Activated CD8-positive, alpha-beta T cell treated with anti-CD3 and anti-CD28 coated beads, Interleukin-2, amount 10 ng/mL, durations not matched to agents 7 days and 5 days (primary cell): ENCODE data around the gene FGF7. TPM values are rescaled to one million over a fixed set of nuclear protein-coding genes. Genes with fewer than 3 reads are reported as not detected.
"Not testable (repeated sequence)": the region's sequence is repeated elsewhere in the genome, so short reads cannot be mapped to it uniquely, and the experiment has no call there.

ENCODE experiments used
- ATAC-seq: fragments of 150-1000 bp; cut with Tn5 transposase; one replicate; pipeline ENCODE4 v1.10.0; 2021; ENCODE audit warnings: moderate library complexity
- CTCF ChIA-PET: fragments of 350-600 bp; sonication (Branson Sonifier 250); formaldehyde crosslinking; loops from one replicate; lab custom pipeline; 2021; ENCODE audit warnings: antibody characterized with exemption; lab: Charles Lee
- POLR2A ChIA-PET: fragments of 350-600 bp; sonication (Branson Sonifier 250); formaldehyde crosslinking; loops from one replicate; lab custom pipeline; 2021; ENCODE audit warnings: antibody characterized with exemption; lab: Charles Lee
- DNase-seq: peaks from one replicate; pipeline ENCODE4 v3.0.0-alpha.2; 2020
- H3K27ac Mint-ChIP-seq: one replicate; pipeline ENCODE4 v1.8.0; 2021; ENCODE audit warnings: mild to moderate bottlenecking, mixed read lengths
- H3K27me3 Mint-ChIP-seq: one replicate; pipeline ENCODE4 v1.8.0; 2021; ENCODE audit warnings: low read depth, mixed read lengths
- H3K36me3 Mint-ChIP-seq: one replicate; pipeline ENCODE4 v1.8.0; 2021; ENCODE audit warnings: low read depth, mixed read lengths
- H3K4me1 Mint-ChIP-seq: one replicate; pipeline ENCODE4 v1.8.0; 2021; ENCODE audit warnings: low read depth, mixed read lengths
- H3K4me3 Mint-ChIP-seq: one replicate; pipeline ENCODE4 v1.8.0; 2021; ENCODE audit warnings: mild to moderate bottlenecking, mixed read lengths
- H3K9me3 Mint-ChIP-seq: one replicate; pipeline ENCODE4 v1.8.0; 2022; ENCODE audit warnings: mixed read lengths; ENCODE audit not compliant: insufficient read depth
- total RNA-seq, 2 experiments: library from RNA; stranded (reverse); gene quantifications; one replicate each; pipeline ENCODE4 v1.2.3, GENCODE V29; 2021

The FGF7 gene
- total RNA-seq, 2 experiments from 2014 or later: 0.11 TPM; not detected in 1

GRCh38 chr15:49471733-49472132, 48.7 kb downstream of the FGF7 start:
- DNase-seq: no peak
- peaks cover 7% of the 10 kb centered on the region for H3K4me1 Mint-ChIP-seq
- peaks cover 8% of the 10 kb centered on the region for H3K27me3 Mint-ChIP-seq
- no peaks in the 10 kb centered on the region for H3K36me3 Mint-ChIP-seq
- H3K27ac Mint-ChIP-seq: no peak overlapping the region
- ATAC-seq: no peak
- ChIA-PET CTCF (interaction anchor here (0.7 to 2.4 kb wide), 15 partner anchors 9 to 844 kb away, joined by 3 to 10 read pairs (median 4); partner anchors contain the start of genes FGF7 and SECISBP2L), POLR2A (no interaction called here)
- H3K4me3 Mint-ChIP-seq: no peak overlapping the region
- H3K9me3 Mint-ChIP-seq: no peaks in the 10 kb centered on the region

GRCh38 chr15:49472338-49472737, 49.3 kb downstream of the FGF7 start:
- no peak for DNase-seq
- H3K4me1 Mint-ChIP-seq: peaks cover 2% of the 10 kb centered on the region
- no peaks in the 10 kb centered on the region for H3K9me3 Mint-ChIP-seq
- ChIA-PET CTCF (interaction anchor here (0.7 to 2.4 kb wide), 12 partner anchors 10 to 843 kb away, joined by 3 to 10 read pairs (median 4); partner anchors contain the start of genes FGF7 and SECISBP2L), POLR2A (no interaction called here)
- H3K27me3 Mint-ChIP-seq: peaks cover 8% of the 10 kb centered on the region
- no peak overlapping the region for H3K27ac Mint-ChIP-seq
- no peaks in the 10 kb centered on the region for H3K36me3 Mint-ChIP-seq
- no peak overlapping the region for H3K4me3 Mint-ChIP-seq
- ATAC-seq: no peak

GRCh38 chr15:49473031-49473430, 50.0 kb downstream of the FGF7 start:
- Mint-ChIP-seq H3K4me3 (no peak overlapping the region), H3K27me3 (peaks cover 8% of the 10 kb centered on the region), H3K36me3 (no peaks in the 10 kb centered on the region), H3K27ac (no peak overlapping the region), H3K9me3 (no peaks in the 10 kb centered on the region), H3K4me1 (peaks cover 2% of the 10 kb centered on the region)
- ChIA-PET POLR2A (no interaction called here), CTCF (no interaction called here)
- no peak for DNase-seq
- no peak for ATAC-seq

DNA sequence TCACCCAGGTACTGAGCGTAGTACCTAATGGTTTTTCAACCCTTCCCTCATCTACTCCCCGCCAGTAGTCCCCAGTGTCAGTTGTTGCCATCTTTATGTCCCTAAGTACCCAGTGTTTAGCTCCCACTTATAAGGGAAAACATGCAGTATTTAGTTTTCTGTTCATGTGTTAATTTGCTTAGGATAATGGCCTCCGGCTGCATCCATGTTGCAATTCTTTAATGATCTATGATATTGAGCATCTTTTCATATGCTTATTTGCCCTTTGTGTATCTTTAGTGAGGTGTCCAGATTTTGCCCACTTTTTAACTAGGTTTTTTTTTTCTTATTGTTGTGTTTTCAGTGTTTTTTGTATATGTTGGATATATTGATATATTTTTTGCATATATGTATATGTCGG, 55.0 kb downstream of the FGF7 start:
- H3K36me3 Mint-ChIP-seq, H3K9me3 Mint-ChIP-seq, H3K4me3 Mint-ChIP-seq, POLR2A ChIA-PET, ATAC-seq, H3K27ac Mint-ChIP-seq, H3K27me3 Mint-ChIP-seq, DNase-seq, CTCF ChIA-PET, H3K4me1 Mint-ChIP-seq: not testable (repeated sequence)

DNA sequence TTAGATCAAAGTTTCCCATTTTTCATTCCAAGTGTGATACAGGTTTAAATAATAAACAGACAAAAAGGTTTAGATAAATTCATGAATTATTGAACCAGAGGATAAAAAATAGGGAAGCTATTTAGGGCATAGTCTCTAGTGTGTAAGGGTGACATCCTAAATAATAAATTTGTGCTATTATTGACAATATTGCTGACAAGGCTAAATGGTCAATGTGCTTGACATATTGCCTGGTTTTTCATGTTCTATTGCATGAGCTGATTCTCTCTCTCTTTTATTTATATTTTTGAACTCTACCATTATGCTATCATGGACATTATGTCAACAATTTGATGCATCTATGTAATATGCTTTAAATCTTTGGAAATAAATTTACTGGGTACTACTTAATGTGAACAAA, 55.9 kb downstream of the FGF7 start:
- H3K4me3 Mint-ChIP-seq, H3K27me3 Mint-ChIP-seq, H3K27ac Mint-ChIP-seq, H3K9me3 Mint-ChIP-seq, H3K4me1 Mint-ChIP-seq, DNase-seq, ATAC-seq, H3K36me3 Mint-ChIP-seq, CTCF ChIA-PET, POLR2A ChIA-PET: not testable (repeated sequence)

DNA sequence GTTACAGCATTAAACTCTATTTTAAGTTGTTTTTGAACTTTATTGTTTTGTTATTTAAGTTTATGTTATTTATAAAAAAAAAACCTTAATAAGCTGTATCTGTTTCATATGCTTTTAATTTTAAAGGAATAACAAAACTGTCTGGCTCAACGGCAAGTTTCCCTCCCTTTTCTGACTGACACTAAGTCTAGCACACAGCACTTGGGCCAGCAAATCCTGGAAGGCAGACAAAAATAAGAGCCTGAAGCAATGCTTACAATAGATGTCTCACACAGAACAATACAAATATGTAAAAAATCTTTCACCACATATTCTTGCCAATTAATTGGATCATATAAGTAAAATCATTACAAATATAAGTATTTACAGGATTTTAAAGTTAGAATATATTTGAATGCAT, 62.4 kb downstream of the FGF7 start:
- H3K4me3 Mint-ChIP-seq, POLR2A ChIA-PET, H3K27ac Mint-ChIP-seq, CTCF ChIA-PET, H3K4me1 Mint-ChIP-seq, H3K9me3 Mint-ChIP-seq, H3K27me3 Mint-ChIP-seq, ATAC-seq, DNase-seq, H3K36me3 Mint-ChIP-seq: not testable (repeated sequence)

GRCh38 chr15:49490966-49491365, 67.9 kb downstream of the FGF7 start:
- no peak for DNase-seq
- Mint-ChIP-seq H3K9me3 (no peaks in the 10 kb centered on the region), H3K4me3 (no peak overlapping the region), H3K36me3 (no peaks in the 10 kb centered on the region), H3K4me1 (no peaks in the 10 kb centered on the region), H3K27ac (no peak overlapping the region), H3K27me3 (peaks cover 2% of the 10 kb centered on the region)
- no peak for ATAC-seq
- ChIA-PET CTCF (no interaction called here), POLR2A (no interaction called here)

GRCh38 chr15:49492151-49492550, 69.1 kb downstream of the FGF7 start:
- ATAC-seq (no peak), DNase-seq (no peak)
- ChIA-PET POLR2A (no interaction called here), CTCF (no interaction called here)
- Mint-ChIP-seq H3K9me3 (no peaks in the 10 kb centered on the region), H3K36me3 (no peaks in the 10 kb centered on the region), H3K4me3 (no peak overlapping the region), H3K27me3 (peaks cover 2% of the 10 kb centered on the region), H3K27ac (no peak overlapping the region), H3K4me1 (no peaks in the 10 kb centered on the region)

GRCh38 chr15:49492830-49493229, 69.8 kb downstream of the FGF7 start:
- ChIA-PET CTCF (no interaction called here), POLR2A (no interaction called here)
- Mint-ChIP-seq H3K27me3 (peaks cover 2% of the 10 kb centered on the region), H3K36me3 (no peaks in the 10 kb centered on the region), H3K9me3 (no peaks in the 10 kb centered on the region), H3K4me1 (no peaks in the 10 kb centered on the region), H3K4me3 (no peak overlapping the region), H3K27ac (no peak overlapping the region)
- DNase-seq: no peak
- no peak for ATAC-seq

DNA sequence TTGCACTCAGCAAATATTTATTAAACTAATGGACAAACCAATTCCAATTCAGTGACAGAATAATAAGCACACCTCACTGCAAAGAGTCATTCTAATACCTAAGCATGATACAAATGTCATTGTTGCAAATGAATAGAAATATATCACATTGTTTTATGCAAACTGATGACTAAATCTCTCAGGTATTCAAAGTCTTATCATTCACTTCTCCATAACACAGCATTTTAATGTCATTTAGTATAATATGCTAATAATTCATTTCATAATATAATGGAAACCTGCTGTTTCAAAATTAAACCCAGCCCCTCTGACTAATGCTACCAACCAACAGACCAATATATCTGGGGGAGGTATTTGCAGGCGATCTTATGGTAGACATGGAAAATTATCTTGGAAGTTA, 71.8 kb downstream of the FGF7 start:
- no peak for DNase-seq
- no peak overlapping the region for H3K4me3 Mint-ChIP-seq

DNA sequence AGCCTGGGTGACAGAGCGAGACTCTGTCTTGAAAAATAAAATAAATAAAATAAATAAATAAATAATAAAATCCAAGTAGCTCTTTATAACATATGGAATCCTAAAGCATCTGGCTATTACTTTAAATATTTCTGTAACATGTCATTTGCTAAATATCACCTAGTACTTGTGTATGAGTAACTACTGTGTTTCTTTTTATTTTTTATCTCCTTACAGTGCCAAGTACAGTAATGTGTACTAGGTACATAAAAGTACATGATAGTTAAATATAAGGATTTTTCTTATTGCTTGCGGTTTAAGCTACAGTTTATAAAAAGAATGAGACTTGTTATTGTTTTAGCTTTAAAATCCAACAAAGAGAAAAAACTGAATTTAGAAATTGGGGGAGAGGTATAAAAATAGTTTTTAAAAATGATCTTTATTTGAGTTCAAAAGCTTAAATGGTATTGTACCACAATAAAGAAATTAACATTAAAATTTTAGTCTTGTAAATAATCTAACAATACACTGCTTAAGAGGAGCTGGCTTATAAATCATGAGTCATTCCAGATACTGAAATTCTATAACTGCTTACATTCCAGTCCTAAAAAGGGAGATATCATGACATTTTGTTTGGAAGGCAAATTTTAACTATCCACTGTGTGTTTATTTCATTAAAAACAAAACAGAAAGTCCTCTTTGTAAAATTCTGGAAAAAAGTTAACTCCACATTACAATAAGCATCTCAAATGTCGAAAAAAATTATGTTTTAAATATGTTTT, 73.1 kb downstream of the FGF7 start:
- Mint-ChIP-seq H3K4me1 (no peaks in the 10 kb centered on the region), H3K27ac (no peak overlapping the region), H3K9me3 (no peaks in the 10 kb centered on the region), H3K4me3 (no peak overlapping the region), H3K36me3 (no peaks in the 10 kb centered on the region), H3K27me3 (peaks cover 2% of the 10 kb centered on the region)
- DNase-seq: no peak
- POLR2A ChIA-PET: no interaction called here
- CTCF ChIA-PET: no interaction called here
- no peak for ATAC-seq

More for the DNA sequence above, 71.8 kb downstream of the FGF7 start:
- ChIA-PET POLR2A (no interaction called here), CTCF (no interaction called here)
- ATAC-seq: no peak
- no peak overlapping the region for H3K27ac Mint-ChIP-seq
- H3K9me3 Mint-ChIP-seq: no peaks in the 10 kb centered on the region
- no peaks in the 10 kb centered on the region for H3K4me1 Mint-ChIP-seq
- H3K27me3 Mint-ChIP-seq: peaks cover 2% of the 10 kb centered on the region
- no peaks in the 10 kb centered on the region for H3K36me3 Mint-ChIP-seq

GRCh38 chr15:49501586-49501985, 78.5 kb downstream of the FGF7 start:
- DNase-seq (no peak), ATAC-seq (no peak)
- H3K9me3 Mint-ChIP-seq: peaks cover 9% of the 10 kb centered on the region
- no peaks in the 10 kb centered on the region for H3K27me3 Mint-ChIP-seq
- ChIA-PET CTCF (no interaction called here), POLR2A (no interaction called here)
- H3K4me3 Mint-ChIP-seq: no peak overlapping the region
- H3K4me1 Mint-ChIP-seq: no peaks in the 10 kb centered on the region
- H3K36me3 Mint-ChIP-seq: no peaks in the 10 kb centered on the region
- H3K27ac Mint-ChIP-seq: no peak overlapping the region
